ENCODE data around the gene UBE2F. TPM values are rescaled to one million over a fixed set of nuclear protein-coding genes. Genes with fewer than 3 reads are reported as not detected.
A peak's percentile ranks its signal among the peaks of the same experiment; 100 is the strongest.
"Not testable (repeated sequence)": the region's sequence is repeated elsewhere in the genome, so short reads cannot be mapped to it uniquely, and the experiment has no call there.

UBE2F gene
- total and polyA plus RNA-seq, 10 donors, result 32.1 to 73.9 (median 47.5) TPM

- Histone ChIP-seq H3K27ac (peak overlapping the region in 2 of 8 donors; percentile 34 to 70), H3K27me3 (replicated peaks in 1 of 7) (no peaks in the 10 kb centered on the region), H3K36me3 (peaks cover 0 to 62% (median 13%) of the 10 kb centered on the region in 6 donors), H3K9me3 (no peaks in the 10 kb centered on the region), H3K4me3 (no peak overlapping the region), H3K4me1 (peaks cover 11 to 78% (median 43%) of the 10 kb centered on the region in 6 donors)
- intact Hi-C loops (cut with DNase I; ENCODE audit: low total_unique reads), result no loop called here
- 89 to 97% (median 90%) methylated on average over 6 of the region's 6 CpGs for WGBS, 5 donors
- DNase-seq, result no peak
- TF ChIP-seq POLR2AphosphoS5 (IDR thresholded peaks at IDR 0.05), result no peak
- TF ChIP-seq POLR2A (IDR thresholded peaks at IDR 0.05), result no peak
- TF ChIP-seq CTCF (IDR thresholded peaks at IDR 0.05 in 8 of 11, conservative IDR thresholded peaks at IDR 0.05 in 3 of 11), result no peak
These were observed 12.5 kb downstream of the UBE2F start for GRCh38 chr2:237979331-237979730.

GRCh38 chr2:237980087-237980486, 13.3 kb downstream of the UBE2F start:
- Histone ChIP-seq H3K36me3 (peaks cover 0 to 55% (median 10%) of the 10 kb centered on the region in 6 donors), H3K4me1 (peaks cover 11 to 83% (median 43%) of the 10 kb centered on the region in 6 donors), H3K27ac (peak overlapping the region in 4 of 8 donors; percentile 6 to 72 (median 52)), H3K4me3 (no peak overlapping the region), H3K9me3 (no peaks in the 10 kb centered on the region), H3K27me3 (replicated peaks in 1 of 7) (no peaks in the 10 kb centered on the region)
- intact Hi-C loops (cut with DNase I; ENCODE audit: low total_unique reads), result no loop called here
- TF ChIP-seq POLR2A (IDR thresholded peaks at IDR 0.05) (no peak), CTCF (IDR thresholded peaks at IDR 0.05 in 8 of 11, conservative IDR thresholded peaks at IDR 0.05 in 3 of 11) (no peak), POLR2AphosphoS5 (IDR thresholded peaks at IDR 0.05) (no peak)
- DNase-seq, result no peak
- 14 to 42% (median 31%) methylated on average over 1 of the region's 1 CpG for WGBS, 5 donors

- DNase-seq, result no peak
- Histone ChIP-seq H3K36me3 (peaks cover 0 to 48% (median 5%) of the 10 kb centered on the region in 6 donors), H3K4me1 (peaks cover 11 to 83% (median 43%) of the 10 kb centered on the region in 6 donors), H3K9me3 (no peaks in the 10 kb centered on the region), H3K27me3 (replicated peaks in 1 of 7) (no peaks in the 10 kb centered on the region), H3K27ac (peak overlapping the region in 5 of 8 donors; percentile 2 to 72 (median 33)), H3K4me3 (no peak overlapping the region)
- intact Hi-C loops (cut with DNase I; ENCODE audit: low total_unique reads), result no loop called here
- no peak for TF ChIP-seq POLR2A (IDR thresholded peaks at IDR 0.05)
- no peak for TF ChIP-seq CTCF (IDR thresholded peaks at IDR 0.05 in 8 of 11, conservative IDR thresholded peaks at IDR 0.05 in 3 of 11)
- TF ChIP-seq POLR2AphosphoS5 (IDR thresholded peaks at IDR 0.05), result peak in 1 of 3 donors; percentile 28
- 40 to 60% (median 44%) methylated on average over 6 of the region's 6 CpGs for WGBS, 5 donors
These were observed 13.9 kb downstream of the UBE2F start for GRCh38 chr2:237980751-237981150.

GRCh38 chr2:237981621-237982020, 14.8 kb downstream of the UBE2F start:
- intact Hi-C loops (cut with DNase I; ENCODE audit: low total_unique reads), result not testable (repeated sequence)

More at GRCh38 chr2:237981621-237982020, 14.8 kb downstream of the UBE2F start:
- H3K4me3 ChIP-seq; H3K27me3 ChIP-seq (replicated peaks in 1 of 7); H3K9me3 ChIP-seq; H3K27ac ChIP-seq; DNase-seq: not testable (repeated sequence)
- WGBS, 5 donors, result 84 to 99% (median 96%) methylated on average over 5 of the region's 5 CpGs
- peaks cover 11 to 80% (median 43%) of the 10 kb centered on the region in 6 donors for H3K4me1 ChIP-seq
- H3K36me3 ChIP-seq, result peaks cover 0 to 40% (median 0%) of the 10 kb centered on the region in 6 donors
